ENCODE data around the gene TGFB2. TPM values are rescaled to one million over a fixed set of nuclear protein-coding genes. Genes with fewer than 3 reads are reported as not detected.

Gene TGFB2
- total RNA-seq, 1 experiment from 2014 or later = 1.2 TPM

GRCh38 chr1:218394989-218395388 lies 49.9 kb downstream of the TGFB2 start:
- BruUV-seq (replicated peaks) = no TSS peak
- intact Hi-C loops (cut with micrococcal nuclease; ENCODE audit: unreplicated experiment) = no loop called here
- POLR2A ChIA-PET (ENCODE audit: low non-redundant PET) = interaction anchor here (0.6 kb wide), 1 partner anchor 91 kb away, joined by 4 read pairs; no protein-coding TSS in a partner anchor
- peaks cover 6% of the 10 kb centered on the region for H3K4me1 ChIP-seq (ENCODE audit: insufficient read depth, low read length, poor library complexity, severe bottlenecking)
- H3K36me3 ChIP-seq (ENCODE audit: insufficient read depth, low read length, poor library complexity, severe bottlenecking) = no peaks in the 10 kb centered on the region
- H3K9me3 ChIP-seq (ENCODE audit: low read depth, low read length, poor library complexity, severe bottlenecking) = no peaks in the 10 kb centered on the region
- no peaks in the 10 kb centered on the region for H3K27me3 ChIP-seq (replicated peaks; ENCODE audit: insufficient read depth, low read depth, low read length, poor library complexity)
- H3K27ac ChIP-seq (ENCODE audit: low read depth, low read length, poor library complexity, severe bottlenecking) = no peak overlapping the region
- CTCF ChIA-PET = no interaction called here
- no peak for TF ChIP-seq CTCF (conservative IDR thresholded peaks at IDR 0.05; ENCODE audit: low read depth, low read length)
- no peak for TF ChIP-seq EZH2 (IDR thresholded peaks at IDR 0.05; ENCODE audit: borderline replicate concordance, low read depth, low read length, poor library complexity, severe bottlenecking)
- DNase-seq (ENCODE audit: low spot score) = no peak
- H3K4me3 ChIP-seq (ENCODE audit: low read depth, low read length, poor library complexity, severe bottlenecking) = no peak overlapping the region

GRCh38 chr1:218395916-218396315 lies 50.8 kb downstream of the TGFB2 start:
- intact Hi-C loops (cut with micrococcal nuclease; ENCODE audit: unreplicated experiment) = no loop called here
- H3K4me3 ChIP-seq (ENCODE audit: low read depth, low read length, poor library complexity, severe bottlenecking) = no peak overlapping the region
- H3K36me3 ChIP-seq (ENCODE audit: insufficient read depth, low read length, poor library complexity, severe bottlenecking) = no peaks in the 10 kb centered on the region
- ChIA-PET POLR2A (ENCODE audit: low non-redundant PET) (no interaction called here), CTCF (no interaction called here)
- TF ChIP-seq CTCF (conservative IDR thresholded peaks at IDR 0.05; ENCODE audit: low read depth, low read length) (no peak), EZH2 (IDR thresholded peaks at IDR 0.05; ENCODE audit: borderline replicate concordance, low read depth, low read length, poor library complexity, severe bottlenecking) (no peak)
- H3K27ac ChIP-seq (ENCODE audit: low read depth, low read length, poor library complexity, severe bottlenecking) = no peak overlapping the region
- no peak for DNase-seq (ENCODE audit: low spot score)
- BruUV-seq (replicated peaks) = no TSS peak
- no peaks in the 10 kb centered on the region for H3K9me3 ChIP-seq (ENCODE audit: low read depth, low read length, poor library complexity, severe bottlenecking)
- H3K27me3 ChIP-seq (replicated peaks; ENCODE audit: insufficient read depth, low read depth, low read length, poor library complexity) = no peaks in the 10 kb centered on the region
- no peaks in the 10 kb centered on the region for H3K4me1 ChIP-seq (ENCODE audit: insufficient read depth, low read length, poor library complexity, severe bottlenecking)

- CTCF ChIA-PET = no interaction called here
- POLR2A ChIA-PET (ENCODE audit: low non-redundant PET) = no interaction called here
- no peak for TF ChIP-seq EZH2 (IDR thresholded peaks at IDR 0.05; ENCODE audit: borderline replicate concordance, low read depth, low read length, poor library complexity, severe bottlenecking)
- no peak overlapping the region for H3K27ac ChIP-seq (ENCODE audit: low read depth, low read length, poor library complexity, severe bottlenecking)
- intact Hi-C loops (cut with micrococcal nuclease; ENCODE audit: unreplicated experiment) = no loop called here
- H3K4me1 ChIP-seq (ENCODE audit: insufficient read depth, low read length, poor library complexity, severe bottlenecking) = peaks cover 12% of the 10 kb centered on the region
- no peak overlapping the region for H3K4me3 ChIP-seq (ENCODE audit: low read depth, low read length, poor library complexity, severe bottlenecking)
- H3K36me3 ChIP-seq (ENCODE audit: insufficient read depth, low read length, poor library complexity, severe bottlenecking) = no peaks in the 10 kb centered on the region
- no peaks in the 10 kb centered on the region for H3K27me3 ChIP-seq (replicated peaks; ENCODE audit: insufficient read depth, low read depth, low read length, poor library complexity)
- H3K9me3 ChIP-seq (ENCODE audit: low read depth, low read length, poor library complexity, severe bottlenecking) = no peaks in the 10 kb centered on the region
- BruUV-seq (replicated peaks) = no TSS peak
- no peak for DNase-seq (ENCODE audit: low spot score)
Observed at GRCh38 chr1:218397752-218398339, 52.7 kb downstream of the TGFB2 start.

GRCh38 chr1:218400624-218401023 lies 55.5 kb downstream of the TGFB2 start:
- no peaks in the 10 kb centered on the region for H3K27me3 ChIP-seq (replicated peaks; ENCODE audit: insufficient read depth, low read depth, low read length, poor library complexity)
- POLR2A ChIA-PET (ENCODE audit: low non-redundant PET) = no interaction called here
- H3K4me3 ChIP-seq (ENCODE audit: low read depth, low read length, poor library complexity, severe bottlenecking) = no peak overlapping the region
- H3K27ac ChIP-seq (ENCODE audit: low read depth, low read length, poor library complexity, severe bottlenecking) = no peak overlapping the region
- intact Hi-C loops (cut with micrococcal nuclease; ENCODE audit: unreplicated experiment) = no loop called here
- H3K9me3 ChIP-seq (ENCODE audit: low read depth, low read length, poor library complexity, severe bottlenecking) = no peaks in the 10 kb centered on the region
- no peaks in the 10 kb centered on the region for H3K36me3 ChIP-seq (ENCODE audit: insufficient read depth, low read length, poor library complexity, severe bottlenecking)
- peaks cover 17% of the 10 kb centered on the region for H3K4me1 ChIP-seq (ENCODE audit: insufficient read depth, low read length, poor library complexity, severe bottlenecking)
- no TSS peak for BruUV-seq (replicated peaks)
- no peak for TF ChIP-seq CTCF (conservative IDR thresholded peaks at IDR 0.05; ENCODE audit: low read depth, low read length)
- no peak for TF ChIP-seq EZH2 (IDR thresholded peaks at IDR 0.05; ENCODE audit: borderline replicate concordance, low read depth, low read length, poor library complexity, severe bottlenecking)
- DNase-seq (ENCODE audit: low spot score) = no peak
- CTCF ChIA-PET = no interaction called here

Data from A673 (cell line).